Keratinocyte (primary cell): ENCODE measurements around the gene FOXJ3. TPM values are rescaled to one million over a fixed set of nuclear protein-coding genes. Genes with fewer than 3 reads are reported as not detected.

Experiments
- DNase-seq: peaks from one replicate; pipeline ENCODE4 v3.0.0-alpha.2; 2011; ENCODE audit warnings: low read depth, missing footprints, low spot score
- FAIRE-seq: peaks from 2 replicates; lab custom pipeline; 2011; peaks lifted over from hg19 to GRCh38; lab: Jason Lieb, UNC
- H2AFZ ChIP-seq: 2 replicates; pipeline ENCODE4 v1.6.0; 2012; ENCODE audit warnings: low read length, control low read depth, inconsistent platforms; ENCODE audit not compliant: control insufficient read depth
- H3K27ac ChIP-seq: 2 replicates; pipeline ENCODE4 v1.5.1; 2011; ENCODE audit warnings: low read length; ENCODE audit not compliant: control insufficient read depth, insufficient read depth
- H3K27me3 ChIP-seq: 3 replicates; pipeline ENCODE4 v1.6.0; 2011; ENCODE audit warnings: low read length; ENCODE audit not compliant: control insufficient read depth, insufficient read depth; ENCODE audit errors: extremely low read depth
- H3K36me3 ChIP-seq, 2 experiments: 2 replicates in 1 of 2; 3 replicates in 1 of 2; pipeline ENCODE4 v1.5.1; 2011; ENCODE audit warnings: low read length in 2 of 2, mild to moderate bottlenecking in 1 of 2; ENCODE audit not compliant: control insufficient read depth in 2 of 2, insufficient read depth in 2 of 2; ENCODE audit errors: extremely low read depth in 1 of 2
- H3K4me1 ChIP-seq: 3 replicates; pipeline ENCODE4 v1.5.1; 2011; ENCODE audit warnings: low read length; ENCODE audit not compliant: control insufficient read depth, insufficient read depth; ENCODE audit errors: extremely low read depth
- H3K4me2 ChIP-seq: 3 replicates; pipeline ENCODE4 v1.6.0; 2011; ENCODE audit warnings: low read depth, low read length; ENCODE audit not compliant: control insufficient read depth, insufficient read depth; ENCODE audit errors: extremely low read depth
- H3K4me3 ChIP-seq, 3 experiments: fragments of 200-600 bp in 1 of 3; sonication (generic) in 1 of 3; 2 replicates in 2 of 3; 3 replicates in 1 of 3; pipeline ENCODE4 v1.5.1; 2011 to 2016; ENCODE audit warnings: low read length in 3 of 3, mild to moderate bottlenecking in 3 of 3, control low read depth in 2 of 3, inconsistent platforms in 1 of 3, low read depth in 1 of 3, mixed read lengths in 1 of 3, mixed run types in 1 of 3, moderate library complexity in 1 of 3; ENCODE audit not compliant: control insufficient read depth in 2 of 3, insufficient read depth in 2 of 3; ENCODE audit errors: extremely low read depth in 1 of 3
- H3K79me2 ChIP-seq: 2 replicates; pipeline ENCODE4 v1.6.0; 2012; ENCODE audit warnings: low read length; ENCODE audit not compliant: control insufficient read depth, insufficient read depth
- H3K9ac ChIP-seq: 3 replicates; pipeline ENCODE4 v1.6.0; 2011; ENCODE audit warnings: low read length; ENCODE audit not compliant: control insufficient read depth, insufficient read depth; ENCODE audit errors: extremely low read depth
- H3K9me1 ChIP-seq: 3 replicates; pipeline ENCODE4 v1.6.0; 2011; ENCODE audit warnings: low read length; ENCODE audit not compliant: control insufficient read depth, insufficient read depth; ENCODE audit errors: extremely low read depth
- H3K9me3 ChIP-seq: 2 replicates; pipeline ENCODE4 v1.5.1; 2012; ENCODE audit warnings: low read depth, low read length; ENCODE audit not compliant: control insufficient read depth
- H4K20me1 ChIP-seq: 3 replicates; pipeline ENCODE4 v1.6.0; 2011; ENCODE audit warnings: low read length; ENCODE audit not compliant: control insufficient read depth, insufficient read depth; ENCODE audit errors: extremely low read depth
- CTCF ChIP-seq, 3 experiments: IDR thresholded peaks in 1 of 3; conservative IDR thresholded peaks in 1 of 3; optimal IDR thresholded peaks in 1 of 3; 2 replicates in 2 of 3; 3 replicates in 1 of 3; pipeline versions ENCODE3 to v1.5.1; 2011; ENCODE audit warnings: low read length in 3 of 3, mild to moderate bottlenecking in 3 of 3, moderate library complexity in 2 of 3, control low read depth in 1 of 3, inconsistent platforms in 1 of 3; ENCODE audit not compliant: insufficient read depth in 2 of 3; ENCODE audit errors: extremely low read depth in 1 of 3
- EZH2 ChIP-seq: IDR thresholded peaks from one replicate; pipeline ENCODE4 v1.6.1; 2012; ENCODE audit warnings: inconsistent platforms, mild to moderate bottlenecking, low read length, moderate library complexity
- dilution Hi-C: fragments of 300-500 bp; cut with MboI; formaldehyde crosslinking; loops from one replicate; pipeline ENCODE4 v1.7.0; 2020; ENCODE audit warnings: low sequenced_read_pairs; ENCODE audit not compliant: extremely low pct_ligation_motif_present
- polyA plus RNA-seq, 5 experiments: library from polyadenylated mRNA; depleted of rRNA in 3 of 5; stranded (reverse) in 3 of 5; stranded (forward) in 1 of 5; unstranded in 1 of 5; fragments of >200 nt; gene quantifications; 1 replicate in 1 of 5; 2 replicates in 3 of 5; 3 replicates in 1 of 5; pipeline versions ENCODE4 v1.2.1 to v1.2.3, GENCODE V29; 2011 to 2012; ENCODE audit warnings: missing spikeins in 2 of 5, low read depth in 1 of 5, low replicate concordance in 1 of 5

FOXJ3 gene
- polyA plus RNA-seq, 1 donor (not counting 4 experiments of a cell fraction or from before 2014, with no cell fraction given) = 40.2 TPM

- H3K27ac ChIP-seq = no peak within 1 kb of the TSS
- no peak within 1 kb of the TSS for H3K9ac ChIP-seq
- DNase-seq = no peak
- H3K27me3 ChIP-seq = no peaks in the 10 kb centered on the region
- TF ChIP-seq CTCF (optimal IDR thresholded peaks at IDR 0.05 in 1 of 3, IDR thresholded peaks at IDR 0.05 in 1 of 3, conservative IDR thresholded peaks at IDR 0.05 in 1 of 3; ENCODE audit: extremely low read depth in 1 of 3, insufficient read depth in 2 of 3, low read length in 3 of 3) = no peak
- TF ChIP-seq EZH2 = no peak
- peaks cover 6% of the 10 kb centered on the region for H3K9me1 ChIP-seq
- no peak within 1 kb of the TSS for H3K4me3 ChIP-seq
- H4K20me1 ChIP-seq = no peaks in the 10 kb centered on the region
- H3K4me2 ChIP-seq = no peak within 1 kb of the TSS
- peaks cover 14% of the 10 kb centered on the region for H3K4me1 ChIP-seq
- FAIRE-seq = no peak
- no peaks in the 10 kb centered on the region for H3K79me2 ChIP-seq
- dilution Hi-C loops = no loop called here
- H3K9me3 ChIP-seq = peaks cover 4% of the 10 kb centered on the region
- no peak within 1 kb of the TSS for H2AFZ ChIP-seq
- H3K36me3 ChIP-seq = no peaks in the 10 kb centered on the region
These were observed 170.2 kb downstream of the FOXJ3 start, which contains the start of gene GUCA2A for GRCh38 chr1:42164551-42165420. Gene GUCA2A (minus strand): TSS chr1:42164745. CDS start chr1:42164712, 33 bp downstream.

GRCh38 chr1:42163536-42164503 lies 171.2 kb downstream of the FOXJ3 start:
- Histone ChIP-seq H3K9me1 (peaks cover 6% of the 10 kb centered on the region), H3K4me3 (no peak overlapping the region), H3K9me3 (peaks cover 4% of the 10 kb centered on the region), H3K36me3 (no peaks in the 10 kb centered on the region), H3K9ac (no peak overlapping the region), H3K4me1 (peaks cover 14% of the 10 kb centered on the region), H4K20me1 (no peaks in the 10 kb centered on the region), H3K27ac (no peak overlapping the region), H3K27me3 (no peaks in the 10 kb centered on the region), H3K79me2 (no peaks in the 10 kb centered on the region), H3K4me2 (no peak overlapping the region), H2AFZ (no peak overlapping the region)
- no peak for DNase-seq
- dilution Hi-C loops = no loop called here
- TF ChIP-seq EZH2 (no peak), CTCF (optimal IDR thresholded peaks at IDR 0.05 in 1 of 3, IDR thresholded peaks at IDR 0.05 in 1 of 3, conservative IDR thresholded peaks at IDR 0.05 in 1 of 3; ENCODE audit: extremely low read depth in 1 of 3, insufficient read depth in 2 of 3, low read length in 3 of 3) (no peak)
- FAIRE-seq = no peak
